NT2/D1 (cell line): ENCODE measurements around the gene CCDC171.

Source experiments
- DNase-seq: peaks from one replicate; pipeline ENCODE4 v3.0.0-alpha.2; 2011; ENCODE audit warnings: low read depth, low spot score
- H3K27me3 ChIP-seq: 2 replicates; pipeline ENCODE4 v1.6.0; 2011; ENCODE audit warnings: mild to moderate bottlenecking; ENCODE audit not compliant: insufficient read length, insufficient read depth
- H3K36me3 ChIP-seq: 2 replicates; pipeline ENCODE4 v1.6.1; 2011; ENCODE audit warnings: mild to moderate bottlenecking, low read length, mixed read lengths; ENCODE audit not compliant: insufficient read depth, insufficient read length
- H3K4me1 ChIP-seq: 2 replicates; pipeline ENCODE4 v1.5.1; 2011; ENCODE audit not compliant: insufficient read depth, insufficient read length
- H3K4me3 ChIP-seq: 2 replicates; pipeline ENCODE4 v1.5.1; 2011; ENCODE audit warnings: low read depth; ENCODE audit not compliant: insufficient read length
- H3K9ac ChIP-seq: 2 replicates; pipeline ENCODE4 v1.6.0; 2011; ENCODE audit warnings: low read depth; ENCODE audit not compliant: insufficient read length
- H3K9me3 ChIP-seq: 2 replicates; pipeline ENCODE4 v1.5.1; 2011; ENCODE audit warnings: mild to moderate bottlenecking, low read length; ENCODE audit not compliant: insufficient read depth
- SUZ12 ChIP-seq: IDR thresholded peaks from 2 replicates; pipeline ENCODE4 v1.6.1; 2011; ENCODE audit not compliant: insufficient read length, insufficient read depth; ENCODE audit errors: extremely low read depth
- YY1 ChIP-seq: IDR thresholded peaks from 2 replicates; pipeline ENCODE4 v1.6.1; 2011; ENCODE audit not compliant: insufficient read length, insufficient read depth
- ZNF274 ChIP-seq: IDR thresholded peaks from 2 replicates; pipeline ENCODE4 v1.6.1; 2011; ENCODE audit warnings: mild to moderate bottlenecking, low read depth, low read length

CCDC171 gene

DNA sequence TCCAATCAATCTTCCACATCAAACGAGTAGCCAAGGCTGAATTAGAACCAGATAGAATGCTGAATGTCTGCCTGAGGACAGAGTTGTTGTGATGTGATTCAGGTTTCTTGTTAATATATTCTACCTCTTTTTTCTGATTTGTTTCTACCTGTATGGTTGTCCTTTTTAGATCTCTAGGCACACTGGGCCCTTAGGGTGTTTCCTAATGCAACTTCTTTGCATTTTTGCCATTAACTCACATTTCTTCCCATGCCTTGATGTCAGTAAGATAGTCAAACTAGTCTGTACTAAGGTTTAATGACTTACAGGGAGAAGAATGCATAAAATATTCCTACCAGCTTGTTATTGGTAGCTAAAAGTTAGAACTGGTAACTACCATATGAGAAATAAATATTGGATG, 413.6 kb downstream of the CCDC171 start:
- H3K27me3 ChIP-seq, result no peaks in the 10 kb centered on the region
- H3K36me3 ChIP-seq, result no peaks in the 10 kb centered on the region
- no peak overlapping the region for H3K9ac ChIP-seq
- no peak for DNase-seq
- TF ChIP-seq ZNF274, result no peak
- TF ChIP-seq YY1, result no peak
- TF ChIP-seq SUZ12, result no peak
- no peak overlapping the region for H3K4me3 ChIP-seq
- H3K9me3 ChIP-seq, result no peaks in the 10 kb centered on the region
- H3K4me1 ChIP-seq, result no peaks in the 10 kb centered on the region

DNA sequence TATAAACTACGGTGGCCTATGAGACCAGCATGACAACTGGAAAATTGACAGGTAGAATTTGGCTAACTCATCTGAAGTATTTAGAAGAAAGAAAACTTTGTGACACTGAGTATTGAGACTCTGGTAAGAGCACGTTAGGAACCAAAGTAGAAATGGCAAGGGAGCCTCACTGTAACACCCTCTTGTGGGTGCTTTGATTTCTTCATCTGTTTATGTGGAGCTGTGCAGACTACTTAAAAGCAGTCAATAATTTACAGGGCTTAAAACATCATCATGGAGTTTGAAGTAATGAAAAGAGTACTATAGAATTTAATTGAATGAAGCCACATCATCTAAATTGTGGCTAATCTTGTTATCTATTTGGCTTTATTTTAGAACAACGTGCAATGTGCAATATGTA, 414.2 kb downstream of the CCDC171 start:
- no peak for DNase-seq
- no peaks in the 10 kb centered on the region for H3K36me3 ChIP-seq
- no peak for TF ChIP-seq YY1
- TF ChIP-seq SUZ12, result no peak
- TF ChIP-seq ZNF274, result no peak

DNA sequence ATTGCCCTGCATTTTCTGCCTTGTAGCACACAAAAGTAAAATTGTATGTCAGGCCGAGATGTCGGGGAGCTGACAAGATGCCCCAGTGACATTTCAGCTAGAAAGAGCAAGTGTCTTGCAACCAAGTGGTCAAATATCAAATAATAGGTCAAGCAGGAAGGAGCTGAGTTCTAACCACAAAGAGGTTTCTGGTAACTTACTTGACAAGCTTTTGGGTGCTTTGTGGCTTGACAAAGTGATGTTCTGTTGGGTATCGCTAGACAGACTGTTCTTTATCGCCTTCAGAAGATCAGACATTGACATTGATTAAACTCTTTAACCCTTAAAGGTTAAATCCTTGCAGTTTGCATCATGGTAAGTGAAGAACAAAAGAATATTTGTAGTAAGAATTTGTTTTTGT, 419.9 kb downstream of the CCDC171 start:
- Histone ChIP-seq H3K4me3 (no peak overlapping the region), H3K4me1 (no peaks in the 10 kb centered on the region), H3K27me3 (no peaks in the 10 kb centered on the region), H3K9me3 (no peaks in the 10 kb centered on the region), H3K36me3 (no peaks in the 10 kb centered on the region), H3K9ac (no peak overlapping the region)
- DNase-seq, result no peak
- no peak for TF ChIP-seq ZNF274
- TF ChIP-seq YY1, result no peak
- TF ChIP-seq SUZ12, result no peak

More for the DNA sequence above, 414.2 kb downstream of the CCDC171 start:
- no peaks in the 10 kb centered on the region for H3K27me3 ChIP-seq
- H3K9me3 ChIP-seq, result no peaks in the 10 kb centered on the region
- H3K9ac ChIP-seq, result no peak overlapping the region
- no peak overlapping the region for H3K4me3 ChIP-seq
- H3K4me1 ChIP-seq, result no peaks in the 10 kb centered on the region

GRCh38 chr9:15975101-15975778, 422.4 kb downstream of the CCDC171 start:
- Histone ChIP-seq H3K27me3 (no peaks in the 10 kb centered on the region), H3K9ac (no peak overlapping the region), H3K4me3 (no peak overlapping the region), H3K4me1 (no peaks in the 10 kb centered on the region), H3K9me3 (no peaks in the 10 kb centered on the region), H3K36me3 (no peaks in the 10 kb centered on the region)
- TF ChIP-seq YY1 (no peak), SUZ12 (no peak), ZNF274 (no peak)
- DNase-seq, result no peak

DNA sequence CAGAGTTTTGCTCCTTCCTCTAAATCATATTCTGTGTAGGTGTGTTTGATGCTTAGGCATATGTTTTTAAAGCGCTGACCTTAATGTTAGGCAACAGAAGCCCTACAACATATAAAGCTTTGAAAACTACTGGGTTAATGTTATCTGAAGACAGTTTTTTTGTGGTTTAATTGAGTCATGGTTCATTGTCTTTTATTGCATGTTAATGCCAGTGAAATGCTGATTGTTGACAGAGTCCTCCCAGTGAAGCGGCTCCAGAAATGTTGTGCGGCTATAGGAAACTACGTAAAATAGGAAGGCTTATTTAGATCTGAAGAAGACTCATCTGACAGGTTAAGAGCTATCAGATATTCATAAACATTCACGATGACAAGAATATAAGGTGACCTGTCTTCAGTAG, 424.6 kb downstream of the CCDC171 start:
- no peak overlapping the region for H3K9ac ChIP-seq
- H3K9me3 ChIP-seq, result no peaks in the 10 kb centered on the region
- H3K36me3 ChIP-seq, result no peaks in the 10 kb centered on the region
- H3K4me3 ChIP-seq, result no peak overlapping the region
- no peaks in the 10 kb centered on the region for H3K4me1 ChIP-seq
- no peak for TF ChIP-seq YY1
- TF ChIP-seq SUZ12, result no peak
- TF ChIP-seq ZNF274, result no peak
- DNase-seq, result no peak
- no peaks in the 10 kb centered on the region for H3K27me3 ChIP-seq

- no peak for TF ChIP-seq YY1
- TF ChIP-seq SUZ12, result no peak
- no peak for TF ChIP-seq ZNF274
- no peaks in the 10 kb centered on the region for H3K27me3 ChIP-seq
- H3K4me1 ChIP-seq, result no peaks in the 10 kb centered on the region
- H3K9ac ChIP-seq, result no peak overlapping the region
- no peaks in the 10 kb centered on the region for H3K36me3 ChIP-seq
- no peak overlapping the region for H3K4me3 ChIP-seq
- no peaks in the 10 kb centered on the region for H3K9me3 ChIP-seq
- no peak for DNase-seq
Observed at GRCh38 chr9:15982182-15982581, 429.3 kb downstream of the CCDC171 start.

- no peak overlapping the region for H3K9ac ChIP-seq
Observed at GRCh38 chr9:15999422-16000339, 446.8 kb downstream of the CCDC171 start.

More at GRCh38 chr9:15999422-16000339, 446.8 kb downstream of the CCDC171 start:
- Histone ChIP-seq H3K9me3 (no peaks in the 10 kb centered on the region), H3K4me3 (no peak overlapping the region), H3K27me3 (no peaks in the 10 kb centered on the region), H3K36me3 (no peaks in the 10 kb centered on the region), H3K4me1 (no peaks in the 10 kb centered on the region)
- DNase-seq, result no peak
- TF ChIP-seq YY1 (no peak), SUZ12 (no peak), ZNF274 (no peak)
